ENCODE measurements around the gene MIPEP.

- no peak for TF ChIP-seq CTCF (IDR thresholded peaks at IDR 0.05)
- TF ChIP-seq POLR2A (IDR thresholded peaks at IDR 0.05): no peak
Observed at GRCh38 chr13:23685416-23685815, 203.8 kb downstream of the MIPEP start.

Measured in thyroid gland (tissue), 4 donors.